GM12878 (cell line): ENCODE measurements around the gene DNASE1L3. TPM values are rescaled to one million over a fixed set of nuclear protein-coding genes. Genes with fewer than 3 reads are reported as not detected.

Experiments used
- ATAC-seq: fragments of 200-7000 bp; cut with Tn5 transposase; 3 replicates; pipeline ENCODE4 v1.9.1; 2020; ENCODE audit warnings: mild to moderate bottlenecking, moderate library complexity
- BruUV-seq: library from RNA; stranded (reverse); fragments of 400-500 nt; replicated peaks from 2 replicates; lab custom pipeline; 2021; lab: Mats Ljungman, UMichigan
- CTCF ChIA-PET: fragments of 300-600 bp; sonication (Branson Sonifier 250); formaldehyde crosslinking; extraction: SDS; loops from one replicate; lab custom pipeline; 2021; ENCODE audit warnings: inconsistent platforms; lab: Yijun Ruan, JAX
- POLR2A ChIA-PET: fragments of 350-600 bp; formaldehyde crosslinking; extraction: SDS; loops from one replicate; lab custom pipeline; 2021; ENCODE audit warnings: inconsistent platforms; lab: Charles Lee
- RAD21 ChIA-PET: fragments of 300-600 bp; sonication (Branson Sonifier 250); formaldehyde crosslinking; loops from one replicate; lab custom pipeline; 2023; ENCODE audit warnings: antibody characterized with exemption; ENCODE audit not compliant: unreplicated experiment; lab: Charles Lee
- SMC1A ChIA-PET: fragments of 300-600 bp; sonication (Branson Sonifier 250); formaldehyde crosslinking; loops from one replicate; lab custom pipeline; 2023; ENCODE audit not compliant: unreplicated experiment, uncharacterized antibody; lab: Charles Lee
- DNase-seq: peaks from one replicate; pipeline ENCODE4 v3.0.0-alpha.2; 2011; ENCODE audit warnings: low read depth, low spot score
- FAIRE-seq: peaks from 3 replicates; lab custom pipeline; 2011; peaks lifted over from hg19 to GRCh38; lab: Jason Lieb, UNC
- H2AFZ ChIP-seq: 2 replicates; pipeline ENCODE4 v1.6.0; 2011; ENCODE audit warnings: low read depth, low read length, control low read depth; ENCODE audit not compliant: control insufficient read depth
- H3K27ac ChIP-seq: 2 replicates; pipeline ENCODE4 v1.5.1; 2011; ENCODE audit warnings: control low read depth; ENCODE audit not compliant: control insufficient read depth, insufficient read depth
- H3K27me3 ChIP-seq, 2 experiments: replicated peaks in 1 of 2; 2 replicates each; pipeline versions ENCODE4 v1.6.0 to v1.6.1; 2011; ENCODE audit warnings: low read length in 1 of 2; ENCODE audit not compliant: control insufficient read depth in 2 of 2, insufficient read depth in 2 of 2
- H3K36me3 ChIP-seq, 2 experiments: 2 replicates each; pipeline ENCODE4 v1.5.1; 2011; ENCODE audit warnings: low read length in 1 of 2; ENCODE audit not compliant: control insufficient read depth in 2 of 2, insufficient read depth in 2 of 2
- H3K4me1 ChIP-seq: 2 replicates; pipeline ENCODE4 v1.6.1; 2011; ENCODE audit warnings: mild to moderate bottlenecking, low read length, moderate library complexity, mixed read lengths; ENCODE audit not compliant: control insufficient read depth, insufficient read depth
- H3K4me2 ChIP-seq: 2 replicates; pipeline ENCODE4 v1.6.0; 2011; ENCODE audit warnings: control low read depth; ENCODE audit not compliant: control insufficient read depth, insufficient read depth
- H3K4me3 ChIP-seq: fragments of 200-600 bp; sonication (generic); 2 replicates; pipeline ENCODE4 v1.5.1; 2016
- H3K79me2 ChIP-seq: 2 replicates; pipeline ENCODE4 v1.6.0; 2011; ENCODE audit warnings: low read length; ENCODE audit not compliant: control insufficient read depth, insufficient read depth
- H3K9ac ChIP-seq: 2 replicates; pipeline ENCODE4 v1.8.0; 2011; ENCODE audit warnings: low read length, control low read depth, mixed read lengths; ENCODE audit not compliant: control insufficient read depth, insufficient read depth
- H3K9me3 ChIP-seq: replicated peaks from 3 replicates; pipeline ENCODE4 v1.5.1; 2011; ENCODE audit warnings: mild to moderate bottlenecking, low read length; ENCODE audit not compliant: control insufficient read depth, insufficient read depth
- H4K20me1 ChIP-seq: 2 replicates; pipeline ENCODE4 v1.6.0; 2011; ENCODE audit not compliant: control insufficient read depth, insufficient read depth
- ATF2 ChIP-seq: IDR thresholded peaks from 2 replicates; pipeline ENCODE4 v1.6.1; 2012; ENCODE audit warnings: low read length, inconsistent platforms
- GATAD2B ChIP-seq: fragments of 450-650 bp; conservative IDR thresholded peaks from 2 replicates; pipeline ENCODE4 v1.6.1; 2017; ENCODE audit warnings: low read depth, mild to moderate bottlenecking, moderate library complexity
- JUND ChIP-seq: IDR thresholded peaks from 2 replicates; pipeline ENCODE4 v1.6.1; 2012; ENCODE audit warnings: low read depth, mild to moderate bottlenecking, low read length, improper control_type of control experiment, moderate library complexity
- WGBS: methylation state at CpG from one replicate; pipeline ENCODE4 v1.1.6; 2016; ENCODE audit warnings: low lambda C conversion rate; ENCODE audit not compliant: insufficient replicate concordance, insufficient coverage; ENCODE audit errors: missing lambda C conversion rate; 5-methylcytosine and 5-hydroxymethylcytosine counted together
- in situ Hi-C: fragments of 300-500 bp; cut with MboI; formaldehyde crosslinking; loops from 9 replicates; pipeline ENCODE4 v1.14.3; 2018; ENCODE audit warnings: mixed read lengths
- intact Hi-C: fragments of 100-400 bp; cut with micrococcal nuclease; formaldehyde crosslinking; loops from one replicate; pipeline ENCODE4 v1.14.2; 2022; ENCODE audit not compliant: unreplicated experiment
- polyA plus RNA-seq, 11 experiments: library from polyadenylated mRNA; depleted of rRNA in 4 of 11; unstranded in 6 of 11; stranded (reverse) in 5 of 11; fragments of >200 nt; fragmentation: Nextera tagmentation in 4 of 11; fragmentation: Illumina TruSeq in 1 of 11; extraction: Ambion mirVana in 4 of 11; extraction: Trizol in 1 of 11; gene quantifications; 1 replicate in 1 of 11; 2 replicates in 10 of 11; pipeline versions ENCODE4 v1.2.1 to v1.2.3, GENCODE V29; 2011 to 2016; ENCODE audit warnings: inconsistent platforms in 2 of 11, missing spikeins in 2 of 11, low read depth in 1 of 11
- total RNA-seq, 4 experiments: library from RNA; depleted of rRNA in 3 of 4; stranded (reverse); fragments of >200 nt in 3 of 4; fragmentation: Illumina TruSeq in 1 of 4; extraction: Trizol in 1 of 4; gene quantifications; 2 replicates each; pipeline versions ENCODE4 v1.2.1 to v1.2.3, GENCODE V29; 2013 to 2021

DNASE1L3 gene
- total and polyA plus RNA-seq, 10 of the 15 experiments (the other 5 are each of a cell fraction or from before 2014, with no cell fraction given) = 3.2 to 72.1 (median 6.3) TPM

GRCh38 chr3:58188173-58188564 lies 22.6 kb downstream of the DNASE1L3 start:
- RAD21 ChIA-PET = interaction anchor here (0.6 to 6.6 kb wide), 27 partner anchors 9 to 344 kb away, joined by 3 to 141 read pairs (median 4); partner anchors contain the start of genes ABHD6, FLNB, HTD2 and RPP14
- Histone ChIP-seq H3K4me2 (no peak overlapping the region), H3K36me3 (peaks cover 0 to 2% of the 10 kb centered on the region in 2 experiments; a peak in 2 of 4 replicates), H3K27me3 (no peaks in the 10 kb centered on the region), H3K27ac (no peak overlapping the region), H3K4me3 (no peak overlapping the region), H3K79me2 (no peaks in the 10 kb centered on the region), H3K9ac (no peak overlapping the region), H2AFZ (no peak overlapping the region)
- BruUV-seq = no TSS peak
- CTCF ChIA-PET = interaction anchor here (0.7 to 25.2 kb wide), 36 partner anchors 9 to 443 kb away, joined by 3 to 655 read pairs (median 4); partner anchors contain the start of genes ABHD6, DNASE1L3, FLNB and HTD2
- in situ Hi-C loops = loop anchor here (5.0 to 10.0 kb wide), 3 partner anchors 34 to 437 kb away; no protein-coding TSS in a partner anchor
- FAIRE-seq (no peak), DNase-seq (no peak)
- POLR2A ChIA-PET = interaction anchor here (0.6 to 2.0 kb wide), 8 partner anchors 15 to 119 kb away, joined by 3 to 11 read pairs (median 4); partner anchors contain the start of genes HTD2 and RPP14
- intact Hi-C loops = loop anchor here (5.0 kb wide), 1 partner anchor 224 kb away; no protein-coding TSS in a partner anchor
- WGBS = 41% methylated on average over 6 of the region's 6 CpGs
- TF ChIP-seq GATAD2B = no peak
- TF ChIP-seq ATF2 = no peak
- TF ChIP-seq JUND = no peak
- TF ChIP-seq, all 136 proteins: peak for 0
- Histone ChIP-seq H3K4me1 (peaks cover 3% of the 10 kb centered on the region; the same call in 1 of the 2 replicates), H4K20me1 (no peaks in the 10 kb centered on the region), H3K9me3 (peaks cover under 1% of the 10 kb centered on the region; the same call in 2 of the 3 replicates)
- peak; percentile 35 for ATAC-seq
- SMC1A ChIA-PET = interaction anchor here (0.6 to 9.6 kb wide), 27 partner anchors 8 to 241 kb away, joined by 3 to 191 read pairs (median 8); partner anchors contain the start of genes ABHD6, HTD2 and RPP14
